Endothelial cell of umbilical vein (primary cell): ENCODE data around the gene SPSB2. TPM values are rescaled to one million over a fixed set of nuclear protein-coding genes. Genes with fewer than 3 reads are reported as not detected.

ENCODE experiments used
- BruUV-seq: library from RNA; stranded (reverse); fragments of 400-500 nt; replicated peaks from 2 replicates; lab custom pipeline; 2021; lab: Mats Ljungman, UMichigan
- CTCF ChIA-PET: fragments of 300-600, 350-600 bp; sonication (Branson Sonifier 250); formaldehyde crosslinking; loops from one replicate; lab custom pipeline; 2021; ENCODE audit warnings: antibody characterized with exemption, inconsistent platforms; lab: Charles Lee
- POLR2A ChIA-PET: fragments of 300-600, 350-600 bp; sonication (Branson Sonifier 250); formaldehyde crosslinking; loops from one replicate; lab custom pipeline; 2021; ENCODE audit warnings: antibody characterized with exemption, inconsistent platforms; lab: Charles Lee
- DNase-seq: peaks from one replicate; pipeline ENCODE4 v3.0.0-alpha.2; 2011; ENCODE audit warnings: low read depth, low spot score
- FAIRE-seq: peaks from 2 replicates; lab custom pipeline; 2011; peaks lifted over from hg19 to GRCh38; lab: Jason Lieb, UNC
- H2AFZ ChIP-seq: 2 replicates; pipeline ENCODE4 v1.6.0; 2012; ENCODE audit warnings: low read depth, low read length, control low read depth, inconsistent platforms
- H3K27ac ChIP-seq: 2 replicates; pipeline ENCODE4 v1.5.1; 2011; ENCODE audit warnings: low read depth, mild to moderate bottlenecking, control low read depth, low read length, moderate library complexity; ENCODE audit not compliant: insufficient read depth
- H3K27me3 ChIP-seq, 2 experiments: 2 replicates each; pipeline versions ENCODE4 v1.6.0 to v1.6.1; 2011; ENCODE audit warnings: low read length in 2 of 2, mixed read lengths in 1 of 2; ENCODE audit not compliant: control insufficient read depth in 2 of 2, insufficient read depth in 2 of 2
- H3K36me3 ChIP-seq, 2 experiments: 2 replicates in 1 of 2; 3 replicates in 1 of 2; pipeline ENCODE4 v1.5.1; 2011; ENCODE audit warnings: low read length in 2 of 2, mild to moderate bottlenecking in 1 of 2, moderate library complexity in 1 of 2; ENCODE audit not compliant: control insufficient read depth in 2 of 2, insufficient read depth in 2 of 2; ENCODE audit errors: extremely low read depth in 1 of 2
- H3K4me1 ChIP-seq: 3 replicates; pipeline ENCODE4 v1.5.1; 2011; ENCODE audit warnings: mild to moderate bottlenecking, low read length; ENCODE audit not compliant: control insufficient read depth, insufficient read depth; ENCODE audit errors: extremely low read depth
- H3K4me2 ChIP-seq: 2 replicates; pipeline ENCODE4 v1.6.1; 2011; ENCODE audit warnings: low read length, control low read depth, mixed read lengths; ENCODE audit not compliant: insufficient read depth
- H3K4me3 ChIP-seq, 3 experiments: fragments of 200-600 bp in 1 of 3; sonication (generic), shearing (Covaris generic) in 1 of 3; replicated peaks in 1 of 3; 2 replicates each; pipeline ENCODE4 v1.5.1; 2011 to 2016; ENCODE audit warnings: control low read depth in 3 of 3, low read length in 3 of 3, mild to moderate bottlenecking in 2 of 3, inconsistent platforms in 1 of 3, low read depth in 1 of 3, moderate library complexity in 1 of 3; ENCODE audit not compliant: insufficient read depth in 1 of 3
- H3K79me2 ChIP-seq: 2 replicates; pipeline ENCODE4 v1.6.0; 2012; ENCODE audit warnings: low read length, inconsistent platforms; ENCODE audit not compliant: control insufficient read depth, insufficient read depth
- H3K9ac ChIP-seq: replicated peaks from 2 replicates; pipeline ENCODE3; 2011; ENCODE audit warnings: low read length, control low read depth; ENCODE audit not compliant: insufficient read depth; ENCODE audit errors: extremely low read depth
- H3K9me1 ChIP-seq: replicated peaks from 3 replicates; pipeline ENCODE4 v1.6.0; 2011; ENCODE audit warnings: mild to moderate bottlenecking, low read length; ENCODE audit not compliant: control insufficient read depth, insufficient read depth; ENCODE audit errors: extremely low read depth
- H3K9me3 ChIP-seq: replicated peaks from 2 replicates; pipeline ENCODE4 v1.5.1; 2012; ENCODE audit warnings: low read length, inconsistent platforms; ENCODE audit not compliant: control insufficient read depth, insufficient read depth
- H4K20me1 ChIP-seq: replicated peaks from 2 replicates; pipeline ENCODE3; 2011; ENCODE audit warnings: mild to moderate bottlenecking, low read length; ENCODE audit not compliant: control insufficient read depth, insufficient read depth; ENCODE audit errors: extremely low read depth
- EZH2 ChIP-seq: IDR thresholded peaks from 2 replicates; pipeline ENCODE4 v1.6.1; 2012; ENCODE audit warnings: borderline replicate concordance, low read depth, mild to moderate bottlenecking, moderate library complexity, low read length, inconsistent platforms; ENCODE audit not compliant: severe bottlenecking
- FOS ChIP-seq: IDR thresholded peaks from 2 replicates; pipeline ENCODE4 v1.6.1; 2011; ENCODE audit warnings: mild to moderate bottlenecking, low read length, moderate library complexity, borderline replicate concordance; ENCODE audit not compliant: insufficient read depth
- GATA2 ChIP-seq: IDR thresholded peaks from 2 replicates; pipeline ENCODE4 v1.7.0; 2011; ENCODE audit warnings: low read depth, mild to moderate bottlenecking, moderate library complexity, mixed read lengths, low read length; ENCODE audit not compliant: insufficient read length, insufficient read depth
- JUN ChIP-seq: IDR thresholded peaks from 2 replicates; pipeline ENCODE4 v1.6.1; 2011; ENCODE audit warnings: borderline replicate concordance, low read depth; ENCODE audit not compliant: insufficient read length, insufficient read depth
- MYC ChIP-seq: IDR thresholded peaks from one replicate; pipeline ENCODE4 v1.6.1; 2011; ENCODE audit warnings: mild to moderate bottlenecking, low read depth, low read length
- POLR2A ChIP-seq: IDR thresholded peaks from 2 replicates; pipeline ENCODE4 v1.6.1; 2012; ENCODE audit warnings: low read depth, mild to moderate bottlenecking, control low read depth, low read length
- POLR2AphosphoS5 ChIP-seq: IDR thresholded peaks from 2 replicates; pipeline ENCODE4 v1.6.1; 2012; ENCODE audit warnings: low read depth, mild to moderate bottlenecking, control low read depth, low read length, moderate library complexity; ENCODE audit not compliant: insufficient read depth
- dilution Hi-C: fragments of 300-500 bp; cut with MboI; formaldehyde crosslinking; loops from one replicate; pipeline ENCODE4 v1.15.0; 2019; ENCODE audit warnings: low sequenced_read_pairs; ENCODE audit not compliant: extremely low pct_ligation_motif_present
- intact Hi-C: fragments of 100-400 bp; cut with micrococcal nuclease; formaldehyde crosslinking; loops from one replicate; pipeline ENCODE4 v1.10.0; 2022
- polyA plus RNA-seq, 4 experiments: library from polyadenylated mRNA; depleted of rRNA in 3 of 4; stranded (reverse) in 3 of 4; unstranded in 1 of 4; fragments of >200 nt; gene quantifications; 2 replicates each; pipeline versions ENCODE4 v1.2.1 to v1.2.3, GENCODE V29; 2011 to 2012; ENCODE audit warnings: missing spikeins in 1 of 4
- total RNA-seq: library from RNA; stranded (reverse); gene quantifications from 2 replicates; pipeline ENCODE4 v1.2.3, GENCODE V29; 2021
- TF ChIP-seq, protein P1 (sequence below), 2 donors: IDR thresholded peaks; 1 replicate in 1 of 2; 2 replicates in 1 of 2; pipeline ENCODE4 v1.5.1; 2011; ENCODE audit warnings: low read length in 2 of 2, mild to moderate bottlenecking in 2 of 2, moderate library complexity in 2 of 2, control low read depth in 1 of 2, inconsistent platforms in 1 of 2, low read depth in 1 of 2; ENCODE audit not compliant: insufficient read depth in 1 of 2; ENCODE audit errors: extremely low read depth in 1 of 2
- TF ChIP-seq, protein P2 (sequence below): IDR thresholded peaks from 2 replicates; pipeline ENCODE4 v1.6.1; 2011; ENCODE audit not compliant: insufficient read depth, insufficient read length

SPSB2 gene
- total and polyA plus RNA-seq, 2 donors (not counting 3 experiments of a cell fraction or from before 2014, with no cell fraction given), result 3.8 to 6.9 TPM

DNA sequence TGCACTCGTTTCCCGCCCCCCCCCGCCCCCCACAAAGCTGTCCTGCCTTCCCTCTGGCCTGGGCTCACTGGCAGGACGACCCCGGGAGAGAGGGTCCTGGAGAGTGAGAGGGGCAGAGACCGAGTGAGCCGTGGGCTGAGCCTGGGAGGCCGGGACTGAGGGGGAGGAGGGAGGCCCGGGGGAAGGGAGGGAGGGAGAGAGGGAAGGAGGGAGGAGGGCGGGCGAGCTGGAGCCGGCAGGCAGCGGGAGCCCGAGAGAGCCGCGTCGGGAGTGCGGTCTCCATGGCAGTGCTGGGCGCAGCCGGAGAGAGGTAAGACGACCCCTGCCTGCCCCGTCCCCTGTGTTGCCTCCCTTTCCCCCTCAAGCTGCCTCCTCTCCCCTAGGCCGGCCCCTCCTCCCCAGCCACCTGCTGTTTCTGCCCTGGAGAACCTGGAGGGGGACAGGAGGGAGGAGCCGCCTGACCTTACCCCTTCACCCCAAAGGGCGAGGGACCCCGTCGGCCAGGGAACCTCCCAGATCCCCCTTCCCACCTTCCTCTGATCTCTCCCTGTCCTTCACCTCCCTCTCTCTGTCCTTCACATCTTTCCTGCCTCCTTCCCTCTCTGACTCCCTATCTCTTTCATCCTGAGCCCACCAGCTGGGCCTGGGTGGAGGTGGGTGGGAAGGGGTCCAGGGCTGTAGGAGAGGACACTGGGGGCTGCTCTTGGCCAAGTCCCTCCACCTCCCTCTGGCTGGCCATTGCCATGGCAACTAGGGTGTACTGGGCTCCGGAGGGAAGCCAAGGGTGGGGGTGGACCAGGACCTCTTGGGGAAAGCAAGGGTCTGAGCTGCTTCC, 51.3 kb downstream of the SPSB2 start, which contains the start of gene GPR162:
TSS of gene GPR162 (plus strand) at position 231 of the 835 bp plus-strand sequence. CDS start 2,078 bp downstream, outside the sequence.
- Histone ChIP-seq H3K4me3 (peak within 1 kb of the TSS in 1 of 3 experiments; percentile 55), H3K79me2 (no peaks in the 10 kb centered on the region), H3K9me1 (no peaks in the 10 kb centered on the region), H3K36me3 (no peaks in the 10 kb centered on the region), H4K20me1 (no peaks in the 10 kb centered on the region), H3K27me3 (peaks cover 3% of the 10 kb centered on the region in 2 experiments), H3K9ac (no peak within 1 kb of the TSS), H3K27ac (no peak within 1 kb of the TSS), H2AFZ (peak within 1 kb of the TSS; percentile 60), H3K4me2 (peak within 1 kb of the TSS; percentile 39), H3K4me1 (peaks cover 19% of the 10 kb centered on the region), H3K9me3 (no peaks in the 10 kb centered on the region)
- intact Hi-C loops, result no loop called here
- DNase-seq, result no peak
- TF ChIP-seq MYC (no peak), FOS (no peak), POLR2A (no peak), EZH2 (no peak), JUN (no peak), POLR2AphosphoS5 (no peak), GATA2 (no peak)
- TF ChIP-seq, protein P1, sequence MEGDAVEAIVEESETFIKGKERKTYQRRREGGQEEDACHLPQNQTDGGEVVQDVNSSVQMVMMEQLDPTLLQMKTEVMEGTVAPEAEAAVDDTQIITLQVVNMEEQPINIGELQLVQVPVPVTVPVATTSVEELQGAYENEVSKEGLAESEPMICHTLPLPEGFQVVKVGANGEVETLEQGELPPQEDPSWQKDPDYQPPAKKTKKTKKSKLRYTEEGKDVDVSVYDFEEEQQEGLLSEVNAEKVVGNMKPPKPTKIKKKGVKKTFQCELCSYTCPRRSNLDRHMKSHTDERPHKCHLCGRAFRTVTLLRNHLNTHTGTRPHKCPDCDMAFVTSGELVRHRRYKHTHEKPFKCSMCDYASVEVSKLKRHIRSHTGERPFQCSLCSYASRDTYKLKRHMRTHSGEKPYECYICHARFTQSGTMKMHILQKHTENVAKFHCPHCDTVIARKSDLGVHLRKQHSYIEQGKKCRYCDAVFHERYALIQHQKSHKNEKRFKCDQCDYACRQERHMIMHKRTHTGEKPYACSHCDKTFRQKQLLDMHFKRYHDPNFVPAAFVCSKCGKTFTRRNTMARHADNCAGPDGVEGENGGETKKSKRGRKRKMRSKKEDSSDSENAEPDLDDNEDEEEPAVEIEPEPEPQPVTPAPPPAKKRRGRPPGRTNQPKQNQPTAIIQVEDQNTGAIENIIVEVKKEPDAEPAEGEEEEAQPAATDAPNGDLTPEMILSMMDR (IDR thresholded peaks at IDR 0.05; ENCODE audit: extremely low read depth in 1 of 2, insufficient read depth in 1 of 2, low read depth in 1 of 2, low read length in 2 of 2), result no peak
- TF ChIP-seq, protein P2, sequence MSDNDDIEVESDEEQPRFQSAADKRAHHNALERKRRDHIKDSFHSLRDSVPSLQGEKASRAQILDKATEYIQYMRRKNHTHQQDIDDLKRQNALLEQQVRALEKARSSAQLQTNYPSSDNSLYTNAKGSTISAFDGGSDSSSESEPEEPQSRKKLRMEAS, result no peak
- dilution Hi-C loops, result no loop called here
- CTCF ChIA-PET, result interaction anchor here (0.7 to 12.0 kb wide), 8 partner anchors 9 to 203 kb away, joined by 3 to 148 read pairs (median 5); partner anchors contain the start of genes MLF2 and PTMS
- FAIRE-seq, result no peak
- no TSS peak for BruUV-seq
- POLR2A ChIA-PET, result interaction anchor here (0.6 to 1.7 kb wide), 5 partner anchors 55 to 177 kb away, joined by 3 to 15 read pairs (median 4); partner anchors contain the start of genes MLF2 and PTMS

Other genes starting within 250 kb of the SPSB2 start
- gene LPAR5, start 237.3 kb downstream of the SPSB2 start, total RNA-seq, result not detected in 2 replicates
- 0.23 and 0.41 TPM in 2 replicates for gene LPAR5, start 237.3 kb downstream of the SPSB2 start, polyA plus RNA-seq
- gene ACRBP, start 225.9 kb downstream of the SPSB2 start, total RNA-seq, result 0.97 and 1.3 TPM in 2 replicates
- 5.5 and 5.7 TPM in 2 replicates for gene ACRBP, start 225.9 kb downstream of the SPSB2 start, polyA plus RNA-seq
- gene ING4, start 210.2 kb downstream of the SPSB2 start, total RNA-seq, result 26.3 and 34.7 TPM in 2 replicates
- gene ING4, start 210.2 kb downstream of the SPSB2 start, polyA plus RNA-seq, result 49.6 and 52.0 TPM in 2 replicates
- 52.8 and 58.5 TPM in 2 replicates for gene ZNF384, start 183.9 kb downstream of the SPSB2 start, total RNA-seq
- 58.3 and 67.5 TPM in 2 replicates for gene ZNF384, start 183.9 kb downstream of the SPSB2 start, polyA plus RNA-seq
- gene PIANP, start 172.5 kb downstream of the SPSB2 start, total RNA-seq, result 0.14 and 0.55 TPM in 2 replicates
- gene PIANP, start 172.5 kb downstream of the SPSB2 start, polyA plus RNA-seq, result 0.08 and 0.10 TPM in 2 replicates
- gene COPS7A, start 149.3 kb downstream of the SPSB2 start, total RNA-seq, result 36.5 and 41.1 TPM in 2 replicates
- 104 and 112 TPM in 2 replicates for gene COPS7A, start 149.3 kb downstream of the SPSB2 start, polyA plus RNA-seq
- gene MLF2, start 120.2 kb downstream of the SPSB2 start, total RNA-seq, result 136 and 147 TPM in 2 replicates
- 306 and 319 TPM in 2 replicates for gene MLF2, start 120.2 kb downstream of the SPSB2 start, polyA plus RNA-seq
- gene PTMS, start 106.9 kb downstream of the SPSB2 start, total RNA-seq, result 518 and 555 TPM in 2 replicates
- 661 and 787 TPM in 2 replicates for gene PTMS, start 106.9 kb downstream of the SPSB2 start, polyA plus RNA-seq
- gene LAG3, start 100.8 kb downstream of the SPSB2 start, total RNA-seq, result 3.8 and 4.1 TPM in 2 replicates
- 1.3 and 1.8 TPM in 2 replicates for gene LAG3, start 100.8 kb downstream of the SPSB2 start, polyA plus RNA-seq
- gene CD4, start 83.8 kb downstream of the SPSB2 start, total RNA-seq, result not detected in 2 replicates
- gene CD4, start 83.8 kb downstream of the SPSB2 start, polyA plus RNA-seq, result not detected in 2 replicates
- 8.1 and 13.7 TPM in 2 replicates for gene GPR162, start 51.5 kb downstream of the SPSB2 start, total RNA-seq
- 9.0 and 9.7 TPM in 2 replicates for gene GPR162, start 51.5 kb downstream of the SPSB2 start, polyA plus RNA-seq
- 76.5 and 92.6 TPM in 2 replicates for gene P3H3, start 44.9 kb downstream of the SPSB2 start, total RNA-seq
- 70.2 and 75.9 TPM in 2 replicates for gene P3H3, start 44.9 kb downstream of the SPSB2 start, polyA plus RNA-seq
- gene GNB3, start 32.4 kb downstream of the SPSB2 start, total RNA-seq, result 9.4 and 14.6 TPM in 2 replicates
- gene GNB3, start 32.4 kb downstream of the SPSB2 start, polyA plus RNA-seq, result 12.0 and 12.6 TPM in 2 replicates
- 44.3 and 44.8 TPM in 2 replicates for gene CDCA3, start 22.0 kb downstream of the SPSB2 start, total RNA-seq
- gene CDCA3, start 22.0 kb downstream of the SPSB2 start, polyA plus RNA-seq, result 53.5 and 67.2 TPM in 2 replicates
- gene USP5, start 21.2 kb downstream of the SPSB2 start, total RNA-seq, result 126 and 135 TPM in 2 replicates
- gene USP5, start 21.2 kb downstream of the SPSB2 start, polyA plus RNA-seq, result 68.9 and 69.4 TPM in 2 replicates
- 643 and 676 TPM in 2 replicates for gene TPI1, start 5.8 kb downstream of the SPSB2 start, total RNA-seq
- 1,816 and 2,057 TPM in 2 replicates for gene TPI1, start 5.8 kb downstream of the SPSB2 start, polyA plus RNA-seq
- 2.7 and 3.5 TPM in 2 replicates for gene LRRC23, start 31.5 kb upstream of the SPSB2 start, total RNA-seq
- 2.8 and 3.1 TPM in 2 replicates for gene LRRC23, start 31.5 kb upstream of the SPSB2 start, polyA plus RNA-seq
- gene ENO2, start 41.3 kb upstream of the SPSB2 start, total RNA-seq, result 13.8 and 18.6 TPM in 2 replicates
- gene ENO2, start 41.3 kb upstream of the SPSB2 start, polyA plus RNA-seq, result 9.1 and 11.4 TPM in 2 replicates
- 117 and 122 TPM in 2 replicates for gene ATN1, start 54.7 kb upstream of the SPSB2 start, total RNA-seq
- gene ATN1, start 54.7 kb upstream of the SPSB2 start, polyA plus RNA-seq, result 46.4 and 47.1 TPM in 2 replicates
- gene RNU7-1, start 70.5 kb upstream of the SPSB2 start, total RNA-seq, result not detected in 2 replicates
- not detected in 2 replicates for gene RNU7-1, start 70.5 kb upstream of the SPSB2 start, polyA plus RNA-seq
- gene C12orf57, start 70.7 kb upstream of the SPSB2 start, total RNA-seq, result 153 and 167 TPM in 2 replicates
- gene C12orf57, start 70.7 kb upstream of the SPSB2 start, polyA plus RNA-seq, result 729 and 802 TPM in 2 replicates
- 1.6 and 1.8 TPM in 2 replicates for gene PTPN6, start 78.1 kb upstream of the SPSB2 start, total RNA-seq
- gene PTPN6, start 78.1 kb upstream of the SPSB2 start, polyA plus RNA-seq, result 0.25 and 0.38 TPM in 2 replicates
- 231 and 244 TPM in 2 replicates for gene PHB2, start 97.4 kb upstream of the SPSB2 start, total RNA-seq
- 390 and 409 TPM in 2 replicates for gene PHB2, start 97.4 kb upstream of the SPSB2 start, polyA plus RNA-seq
- gene EMG1, start 97.6 kb upstream of the SPSB2 start, total RNA-seq, result 54.7 and 56.6 TPM in 2 replicates
- 32.7 and 57.7 TPM in 2 replicates for gene EMG1, start 97.6 kb upstream of the SPSB2 start, polyA plus RNA-seq
- 29.3 and 29.5 TPM in 2 replicates for gene LPCAT3, start 145.2 kb upstream of the SPSB2 start, total RNA-seq
- gene LPCAT3, start 145.2 kb upstream of the SPSB2 start, polyA plus RNA-seq, result 36.0 and 37.1 TPM in 2 replicates
- gene C1S, start 187.4 kb upstream of the SPSB2 start, total RNA-seq, result 0.38 and 0.83 TPM in 2 replicates
- 0.16 and 0.32 TPM in 2 replicates for gene C1S, start 187.4 kb upstream of the SPSB2 start, polyA plus RNA-seq
- gene C1R, start 219.1 kb upstream of the SPSB2 start, total RNA-seq, result 3.1 and 3.6 TPM in 2 replicates
- 5.1 and 5.8 TPM in 2 replicates for gene C1R, start 219.1 kb upstream of the SPSB2 start, polyA plus RNA-seq
- 22.5 and 25.0 TPM in 2 replicates for gene C1RL, start 235.9 kb upstream of the SPSB2 start, total RNA-seq
- 20.9 and 26.3 TPM in 2 replicates for gene C1RL, start 235.9 kb upstream of the SPSB2 start, polyA plus RNA-seq